ENCODE data around the gene LRP5.
"Not testable (repeated sequence)": the region's sequence is repeated elsewhere in the genome, so short reads cannot be mapped to it uniquely, and the experiment has no call there.

The LRP5 gene

GRCh38 chr11:68398995-68399851 lies 86.8 kb downstream of the LRP5 start:
- DNase-seq: no peak

DNA sequence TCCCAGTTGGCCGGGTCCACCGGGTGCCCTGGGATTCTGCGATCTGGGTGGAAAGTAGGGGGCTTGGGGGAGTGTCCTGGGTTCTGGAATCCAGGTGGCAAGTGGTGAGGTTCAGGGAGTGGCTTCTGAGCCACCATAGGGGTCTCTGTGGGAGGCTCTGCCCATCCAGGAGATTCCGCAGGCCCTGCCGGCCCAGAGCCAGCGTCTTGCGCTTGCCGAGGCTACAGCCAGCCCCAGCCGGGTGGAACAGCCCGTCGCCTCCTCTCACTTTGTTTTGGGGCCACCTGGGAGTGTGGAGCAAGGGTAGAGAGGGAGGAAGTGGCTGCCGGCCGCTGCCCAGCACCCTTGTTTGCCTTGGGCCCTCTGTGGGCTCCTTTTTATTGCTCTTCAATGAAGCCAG lies 87.5 kb downstream of the LRP5 start:
- no peak for DNase-seq

- DNase-seq: not testable (repeated sequence)
Measured at GRCh38 chr11:68400584-68400983, 88.2 kb downstream of the LRP5 start.

- DNase-seq: no peak
Measured at GRCh38 chr11:68401856-68402255, 89.5 kb downstream of the LRP5 start.

DNA sequence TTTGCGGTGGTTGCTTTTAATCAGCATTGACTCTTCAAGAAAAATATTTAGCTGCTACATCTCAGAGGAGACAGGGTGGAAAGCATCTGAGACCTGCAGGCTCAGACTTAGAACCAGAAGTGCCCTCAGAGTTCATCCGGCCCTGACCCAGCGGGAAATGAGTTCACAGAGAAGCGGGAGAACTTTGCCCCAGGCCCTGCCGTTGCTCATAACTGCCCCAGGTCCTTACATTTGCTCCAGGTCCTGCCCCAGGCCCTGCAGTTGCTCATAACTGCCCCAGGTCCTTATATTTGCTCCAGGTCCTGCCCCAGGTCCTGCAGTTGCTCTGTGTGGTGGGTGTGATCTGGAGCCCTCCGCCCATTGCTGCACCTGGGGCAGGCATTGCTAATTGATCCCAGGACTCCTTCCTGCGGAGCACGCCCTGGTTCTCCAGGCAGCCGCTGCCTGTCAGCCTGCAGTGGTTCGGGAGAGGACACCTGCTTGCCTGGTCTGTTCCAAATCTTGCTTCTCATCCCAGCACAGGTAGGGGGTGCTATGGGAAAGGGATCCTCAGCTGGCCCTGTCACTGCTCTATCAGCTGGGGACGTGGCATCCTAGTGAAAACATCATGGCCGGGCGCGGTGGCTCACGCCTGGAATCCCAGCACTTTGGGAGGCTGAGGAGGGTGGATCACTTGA lies 90.1 kb downstream of the LRP5 start:
- no peak for DNase-seq

DNA sequence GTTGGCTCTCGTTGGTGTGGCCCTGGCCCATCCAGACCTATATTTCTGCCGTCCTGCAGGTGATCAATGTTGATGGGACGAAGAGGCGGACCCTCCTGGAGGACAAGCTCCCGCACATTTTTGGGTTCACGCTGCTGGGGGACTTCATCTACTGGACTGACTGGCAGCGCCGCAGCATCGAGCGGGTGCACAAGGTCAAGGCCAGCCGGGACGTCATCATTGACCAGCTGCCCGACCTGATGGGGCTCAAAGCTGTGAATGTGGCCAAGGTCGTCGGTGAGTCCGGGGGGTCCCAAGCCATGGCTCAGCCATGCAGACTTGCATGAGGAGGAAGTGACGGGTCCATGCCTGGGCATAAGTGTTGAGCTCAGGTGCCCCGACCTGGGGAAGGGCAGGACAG lies 91.0 kb downstream of the LRP5 start:
- no peak for DNase-seq

DNA sequence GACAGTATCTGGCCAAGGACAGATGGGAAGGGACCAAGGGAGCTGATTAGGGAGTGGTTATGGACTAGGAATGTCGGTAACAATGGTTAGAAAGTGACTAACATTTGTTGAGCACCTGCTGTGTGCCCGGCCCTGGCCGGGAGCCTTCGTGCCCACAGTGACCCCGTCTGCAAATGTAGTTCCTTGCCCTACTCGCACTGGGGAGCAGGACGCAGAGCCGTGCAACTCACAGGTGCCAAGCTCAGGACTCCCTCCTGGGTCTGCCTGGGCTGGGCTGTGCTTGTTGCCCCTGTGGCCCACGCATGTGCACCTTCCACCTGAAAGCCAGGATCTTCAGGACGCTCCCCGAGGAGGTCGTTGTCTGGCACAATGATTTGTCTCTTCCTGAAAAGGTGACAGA lies 91.4 kb downstream of the LRP5 start:
- DNase-seq: no peak

DNA sequence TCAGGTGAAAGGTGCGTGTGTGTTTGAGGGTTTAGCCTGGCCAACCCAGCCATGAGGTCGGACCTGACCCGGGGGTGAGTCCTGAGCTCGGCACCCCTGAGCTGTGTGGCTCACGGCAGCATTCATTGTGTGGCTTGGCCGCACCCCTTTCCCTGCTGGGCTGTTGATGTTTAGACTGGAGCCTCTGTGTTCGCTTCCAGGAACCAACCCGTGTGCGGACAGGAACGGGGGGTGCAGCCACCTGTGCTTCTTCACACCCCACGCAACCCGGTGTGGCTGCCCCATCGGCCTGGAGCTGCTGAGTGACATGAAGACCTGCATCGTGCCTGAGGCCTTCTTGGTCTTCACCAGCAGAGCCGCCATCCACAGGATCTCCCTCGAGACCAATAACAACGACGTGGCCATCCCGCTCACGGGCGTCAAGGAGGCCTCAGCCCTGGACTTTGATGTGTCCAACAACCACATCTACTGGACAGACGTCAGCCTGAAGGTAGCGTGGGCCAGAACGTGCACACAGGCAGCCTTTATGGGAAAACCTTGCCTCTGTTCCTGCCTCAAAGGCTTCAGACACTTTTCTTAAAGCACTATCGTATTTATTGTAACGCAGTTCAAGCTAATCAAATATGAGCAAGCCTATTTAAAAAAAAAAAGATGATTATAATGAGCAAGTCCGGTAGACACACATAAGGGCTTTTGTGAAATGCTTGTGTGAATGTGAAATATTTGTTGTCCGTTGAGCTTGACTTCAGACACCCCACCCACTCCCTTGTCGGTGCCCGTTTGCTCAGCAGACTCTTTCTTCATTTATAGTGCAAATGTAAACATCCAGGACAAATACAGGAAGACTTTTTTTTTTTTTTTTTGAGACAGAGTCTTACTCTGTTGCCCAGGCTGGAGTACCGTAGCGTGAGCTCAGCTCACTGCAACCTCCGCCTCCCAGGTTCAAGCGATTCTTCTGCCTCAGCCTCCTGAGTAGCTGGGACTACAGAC lies 94.2 kb downstream of the LRP5 start:
- no peak for DNase-seq

DNA sequence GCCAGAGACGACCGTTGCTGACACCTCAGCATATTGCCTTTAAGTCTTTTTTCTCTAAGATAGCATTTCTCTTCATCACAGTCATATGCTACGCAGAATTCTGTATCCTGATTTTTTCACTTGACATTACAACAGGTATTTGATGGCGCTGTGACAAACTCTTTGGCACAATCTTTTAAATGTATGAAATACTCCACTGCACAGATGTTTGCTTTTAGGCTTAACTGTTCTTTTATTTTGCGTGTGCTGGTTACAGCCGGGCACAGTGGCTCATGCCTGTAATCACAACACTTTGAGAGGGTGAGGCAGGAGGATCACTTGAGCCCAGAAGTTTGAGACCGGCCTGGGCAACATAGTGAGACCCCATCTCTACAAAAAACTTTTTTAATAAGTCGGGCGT lies 96.1 kb downstream of the LRP5 start:
- DNase-seq: no peak

DNA sequence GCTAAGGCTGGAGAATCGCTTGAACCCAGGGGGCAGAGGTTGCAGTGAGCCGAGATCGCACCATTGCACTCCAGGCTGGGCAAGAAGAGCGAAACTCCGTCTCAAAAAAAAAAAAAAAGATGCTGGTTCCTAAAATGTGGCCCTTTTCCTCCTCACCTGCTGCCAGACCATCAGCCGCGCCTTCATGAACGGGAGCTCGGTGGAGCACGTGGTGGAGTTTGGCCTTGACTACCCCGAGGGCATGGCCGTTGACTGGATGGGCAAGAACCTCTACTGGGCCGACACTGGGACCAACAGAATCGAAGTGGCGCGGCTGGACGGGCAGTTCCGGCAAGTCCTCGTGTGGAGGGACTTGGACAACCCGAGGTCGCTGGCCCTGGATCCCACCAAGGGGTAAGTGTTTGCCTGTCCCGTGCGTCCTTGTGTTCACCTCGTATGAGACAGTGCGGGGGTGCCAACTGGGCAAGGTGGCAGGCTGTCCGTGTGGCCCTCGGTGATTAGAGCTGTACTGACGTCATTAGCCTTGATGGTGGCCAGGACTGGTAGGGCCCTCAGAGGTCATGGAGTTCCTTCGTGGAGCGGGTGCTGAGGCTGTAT lies 97.5 kb downstream of the LRP5 start:
- DNase-seq: no peak

- no peak for DNase-seq
Measured at GRCh38 chr11:68411501-68411991, 99.2 kb downstream of the LRP5 start.

GRCh38 chr11:68412593-68413475 lies 100.4 kb downstream of the LRP5 start:
- DNase-seq: no peak

DNA sequence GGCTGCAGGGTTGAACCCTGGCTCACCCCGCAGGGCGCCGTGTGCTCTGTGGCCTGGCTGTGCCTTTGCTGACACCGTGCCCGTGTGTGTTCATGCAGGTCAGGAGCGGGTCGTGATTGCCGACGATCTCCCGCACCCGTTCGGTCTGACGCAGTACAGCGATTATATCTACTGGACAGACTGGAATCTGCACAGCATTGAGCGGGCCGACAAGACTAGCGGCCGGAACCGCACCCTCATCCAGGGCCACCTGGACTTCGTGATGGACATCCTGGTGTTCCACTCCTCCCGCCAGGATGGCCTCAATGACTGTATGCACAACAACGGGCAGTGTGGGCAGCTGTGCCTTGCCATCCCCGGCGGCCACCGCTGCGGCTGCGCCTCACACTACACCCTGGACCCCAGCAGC lies 101.2 kb downstream of the LRP5 start:
- no peak for DNase-seq

- no peak for DNase-seq
Measured at GRCh38 chr11:68414496-68415221, 102.3 kb downstream of the LRP5 start.

DNA sequence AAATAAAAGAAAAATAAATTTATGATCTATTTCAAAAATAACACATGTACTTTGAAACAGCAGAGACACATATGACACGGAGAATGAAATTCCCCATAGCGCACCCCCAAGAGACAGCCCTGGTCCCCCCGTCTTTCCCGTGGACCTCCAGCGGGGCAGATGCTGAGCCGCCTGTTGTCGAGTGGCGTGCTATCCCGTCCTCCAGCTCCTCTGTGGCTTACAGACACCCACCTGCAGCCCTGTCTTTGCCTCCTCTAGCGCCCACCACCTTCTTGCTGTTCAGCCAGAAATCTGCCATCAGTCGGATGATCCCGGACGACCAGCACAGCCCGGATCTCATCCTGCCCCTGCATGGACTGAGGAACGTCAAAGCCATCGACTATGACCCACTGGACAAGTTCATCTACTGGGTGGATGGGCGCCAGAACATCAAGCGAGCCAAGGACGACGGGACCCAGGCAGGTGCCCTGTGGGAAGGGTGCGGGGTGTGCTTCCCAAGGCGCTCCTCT lies 103.7 kb downstream of the LRP5 start:
- DNase-seq: no peak

DNA sequence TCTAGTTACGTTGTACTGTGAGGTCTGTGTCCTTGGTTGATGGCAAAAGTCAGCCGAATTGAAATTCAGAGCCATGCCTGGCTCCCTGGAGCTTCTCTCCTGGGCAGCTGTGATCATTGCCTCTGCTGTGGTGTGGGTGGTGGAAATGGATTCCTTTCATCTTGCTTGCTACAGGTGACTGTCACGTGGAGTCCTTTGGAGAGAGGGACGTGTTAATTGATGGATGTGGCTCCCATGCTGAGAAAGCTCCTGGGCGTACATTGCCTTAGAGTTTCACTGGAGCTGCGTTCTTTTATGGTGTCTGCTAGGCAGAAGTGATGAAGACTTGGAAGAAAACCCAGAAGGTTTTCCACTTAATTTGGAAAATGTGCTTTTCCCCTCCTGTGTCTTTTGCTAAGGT lies 106.3 kb downstream of the LRP5 start:
- no peak for DNase-seq

- no peak for DNase-seq
Measured at GRCh38 chr11:68420171-68420570, 107.8 kb downstream of the LRP5 start.

- no peak for DNase-seq
Measured at GRCh38 chr11:68423481-68423880, 111.1 kb downstream of the LRP5 start.

- DNase-seq: no peak
Measured at GRCh38 chr11:68424101-68424632, 111.8 kb downstream of the LRP5 start.

Data from activated CD4-positive, alpha-beta T cell treated with anti-CD3 and anti-CD28 coated beads, Interleukin-2, amount 50 U/mL, for 1 hour (primary cell).